Measurements from ENCODE around the gene SCARF2.

DNA sequence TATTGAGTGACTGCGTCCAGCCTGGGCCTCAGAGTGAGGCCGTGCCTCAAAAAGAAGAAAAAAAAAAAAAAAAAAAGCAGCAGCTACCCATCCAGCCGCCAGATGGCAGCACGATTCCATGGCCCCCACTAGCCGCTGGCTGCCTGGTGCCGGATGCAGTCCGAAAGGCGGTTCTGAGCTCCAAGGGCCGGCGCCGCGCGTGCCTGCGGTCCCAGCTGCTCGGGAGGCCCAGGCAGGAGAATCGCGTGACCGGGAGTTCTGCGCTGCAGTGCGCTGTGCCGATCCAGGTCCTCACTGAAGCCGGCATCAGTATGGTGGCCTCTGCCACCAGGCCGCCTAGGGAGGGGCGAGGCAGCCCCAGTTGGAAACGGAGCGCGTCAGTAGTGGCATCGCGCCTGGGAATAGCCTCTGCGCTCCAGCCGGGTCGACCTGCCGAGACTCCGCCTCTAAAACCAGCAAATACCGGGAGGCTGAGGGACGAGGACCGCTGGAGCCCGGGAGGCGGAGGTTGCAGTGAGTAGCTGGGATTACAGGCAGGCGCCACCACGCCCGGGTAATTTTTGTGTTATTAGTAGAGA is 19.3 kb downstream of the SCARF2 start:
- TF ChIP-seq EZH2 (IDR thresholded peaks at IDR 0.05; ENCODE audit: low read depth, unreplicated experiment), result no peak
- no peak for TF ChIP-seq JUNB (IDR thresholded peaks at IDR 0.05; ENCODE audit: unreplicated experiment)
- TF ChIP-seq, protein P1, sequence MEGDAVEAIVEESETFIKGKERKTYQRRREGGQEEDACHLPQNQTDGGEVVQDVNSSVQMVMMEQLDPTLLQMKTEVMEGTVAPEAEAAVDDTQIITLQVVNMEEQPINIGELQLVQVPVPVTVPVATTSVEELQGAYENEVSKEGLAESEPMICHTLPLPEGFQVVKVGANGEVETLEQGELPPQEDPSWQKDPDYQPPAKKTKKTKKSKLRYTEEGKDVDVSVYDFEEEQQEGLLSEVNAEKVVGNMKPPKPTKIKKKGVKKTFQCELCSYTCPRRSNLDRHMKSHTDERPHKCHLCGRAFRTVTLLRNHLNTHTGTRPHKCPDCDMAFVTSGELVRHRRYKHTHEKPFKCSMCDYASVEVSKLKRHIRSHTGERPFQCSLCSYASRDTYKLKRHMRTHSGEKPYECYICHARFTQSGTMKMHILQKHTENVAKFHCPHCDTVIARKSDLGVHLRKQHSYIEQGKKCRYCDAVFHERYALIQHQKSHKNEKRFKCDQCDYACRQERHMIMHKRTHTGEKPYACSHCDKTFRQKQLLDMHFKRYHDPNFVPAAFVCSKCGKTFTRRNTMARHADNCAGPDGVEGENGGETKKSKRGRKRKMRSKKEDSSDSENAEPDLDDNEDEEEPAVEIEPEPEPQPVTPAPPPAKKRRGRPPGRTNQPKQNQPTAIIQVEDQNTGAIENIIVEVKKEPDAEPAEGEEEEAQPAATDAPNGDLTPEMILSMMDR (conservative IDR thresholded peaks at IDR 0.05; ENCODE audit: low read depth in 2 of 2), result peak; percentile 76 to 87
- TF ChIP-seq EZH2phosphoT487 (IDR thresholded peaks at IDR 0.05; ENCODE audit: unreplicated experiment), result no peak
- TF ChIP-seq POLR2AphosphoS5 (IDR thresholded peaks at IDR 0.05; ENCODE audit: low read depth), result no peak
- no peak for TF ChIP-seq REST (IDR thresholded peaks at IDR 0.05; ENCODE audit: unreplicated experiment)
- no peak for TF ChIP-seq ZNF462 (CRISPR knock-in tag; IDR thresholded peaks at IDR 0.05)
- TF ChIP-seq ETS1 (IDR thresholded peaks at IDR 0.05), result no peak
- TF ChIP-seq ZNF114 (CRISPR knock-in tag; IDR thresholded peaks at IDR 0.05), result no peak
- TF ChIP-seq CREB1 (CRISPR knock-in tag; IDR thresholded peaks at IDR 0.05; ENCODE audit: low read depth), result no peak
- no peak for TF ChIP-seq STAT1 (IDR thresholded peaks at IDR 0.05; ENCODE audit: unreplicated experiment)

All from GM23338 (cell line).